GM18951 (cell line): ENCODE data around the gene SORCS2.

ENCODE experiments used
- POLR2A ChIP-seq: IDR thresholded peaks from 4 replicates; pipeline ENCODE4 v1.6.1; 2011; ENCODE audit warnings: mild to moderate bottlenecking; ENCODE audit not compliant: insufficient read length, insufficient read depth; ENCODE audit errors: extremely low read depth
- in situ Hi-C: fragments of 300-500 bp; cut with MboI; formaldehyde crosslinking; loops from one replicate; pipeline ENCODE4 v1.12.0; 2022; ENCODE audit warnings: low sequenced_read_pairs, mixed read lengths, inconsistent platforms; ENCODE audit not compliant: unreplicated experiment

Gene SORCS2

GRCh38 chr4:7217039-7217438, 24.7 kb downstream of the SORCS2 start:
- in situ Hi-C loops, result no loop called here
- no peak for TF ChIP-seq POLR2A

DNA sequence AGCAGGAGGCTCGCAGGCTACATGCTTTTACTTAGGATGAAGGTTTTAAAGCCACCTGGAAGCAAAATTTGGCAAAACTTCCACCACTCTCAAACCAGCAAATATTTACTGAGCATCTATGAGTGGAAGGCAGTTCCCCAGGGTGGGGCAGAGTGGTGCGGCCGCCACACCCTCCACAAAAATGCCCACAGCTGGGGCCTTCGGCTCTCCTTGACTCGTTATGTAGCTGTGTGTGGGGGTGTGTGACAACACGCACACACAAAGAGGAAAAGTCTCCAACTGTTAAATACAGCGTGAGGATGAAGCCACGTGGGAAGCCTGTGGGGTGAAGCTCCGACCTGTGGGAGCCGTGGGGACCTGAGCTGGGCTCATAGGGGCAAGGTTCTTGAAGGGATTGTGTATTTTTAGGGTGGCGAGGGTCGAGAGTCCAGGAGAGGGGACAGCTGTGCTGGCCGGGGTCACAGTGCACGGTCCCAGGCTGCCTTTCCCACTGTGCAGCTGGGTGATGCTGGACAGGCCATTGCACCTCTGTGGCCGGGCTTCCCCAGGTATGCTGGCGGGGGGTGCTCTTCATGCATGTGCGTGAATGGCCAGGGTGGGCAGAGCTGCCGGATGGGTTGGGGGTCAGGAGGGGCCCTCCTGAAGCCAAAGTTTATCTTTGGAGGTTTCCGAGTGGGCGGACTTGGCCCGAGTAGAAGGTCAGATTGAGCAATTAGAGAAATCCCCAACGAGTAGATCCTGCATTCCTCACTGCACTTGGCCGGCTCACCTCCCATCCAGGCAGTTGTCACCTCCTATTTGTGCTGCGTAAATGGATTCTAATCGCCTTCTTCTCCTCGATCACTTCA, 25.4 kb downstream of the SORCS2 start:
- TF ChIP-seq POLR2A, result no peak
- in situ Hi-C loops, result no loop called here

- in situ Hi-C loops, result no loop called here
Observed at GRCh38 chr4:7218686-7219085, 26.3 kb downstream of the SORCS2 start.

DNA sequence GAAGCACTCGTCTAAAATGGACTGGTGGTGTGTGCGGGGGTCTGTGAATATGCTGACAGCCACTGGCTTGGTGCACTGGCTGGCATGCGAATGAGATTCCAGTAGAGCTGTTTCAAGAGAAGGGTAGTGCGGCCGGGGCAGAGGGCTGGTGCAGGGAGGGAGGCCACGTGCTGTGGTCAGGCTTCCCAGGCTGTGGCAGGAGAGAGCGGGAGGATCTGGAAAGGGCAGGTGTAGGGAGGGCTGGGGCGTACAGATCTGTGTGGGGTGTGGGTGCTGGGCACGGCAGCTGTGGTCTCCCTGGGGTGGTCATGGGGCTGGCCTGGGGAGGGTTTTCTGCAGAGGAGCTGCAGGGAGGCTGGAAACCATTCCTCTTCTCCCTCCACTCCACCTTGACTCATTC, 30.2 kb downstream of the SORCS2 start:
- TF ChIP-seq POLR2A, result no peak
- in situ Hi-C loops, result no loop called here

More at GRCh38 chr4:7218686-7219085, 26.3 kb downstream of the SORCS2 start:
- TF ChIP-seq POLR2A, result no peak

GRCh38 chr4:7223541-7223940, 31.2 kb downstream of the SORCS2 start:
- no peak for TF ChIP-seq POLR2A
- in situ Hi-C loops, result no loop called here

DNA sequence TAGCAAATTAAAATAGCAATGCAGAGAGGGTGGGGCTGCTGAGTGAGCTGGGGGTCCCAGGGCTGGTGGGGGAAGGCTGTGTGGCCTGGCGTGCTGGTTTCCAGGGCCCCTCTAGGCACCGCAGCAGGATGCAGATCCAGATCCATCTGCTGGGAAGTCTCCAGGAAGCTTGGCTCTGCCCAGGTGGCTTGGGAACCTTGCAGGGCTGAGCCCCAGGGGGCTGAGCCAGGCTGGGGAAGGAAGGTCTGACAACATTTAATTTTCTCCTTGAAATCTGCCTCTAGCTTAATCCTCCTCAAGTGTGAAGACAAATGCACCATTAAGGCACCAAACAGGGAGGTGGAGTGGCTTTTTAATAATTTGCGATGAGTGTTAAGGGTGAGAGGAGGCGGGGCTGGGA, 31.7 kb downstream of the SORCS2 start:
- TF ChIP-seq POLR2A, result no peak
- in situ Hi-C loops, result no loop called here

DNA sequence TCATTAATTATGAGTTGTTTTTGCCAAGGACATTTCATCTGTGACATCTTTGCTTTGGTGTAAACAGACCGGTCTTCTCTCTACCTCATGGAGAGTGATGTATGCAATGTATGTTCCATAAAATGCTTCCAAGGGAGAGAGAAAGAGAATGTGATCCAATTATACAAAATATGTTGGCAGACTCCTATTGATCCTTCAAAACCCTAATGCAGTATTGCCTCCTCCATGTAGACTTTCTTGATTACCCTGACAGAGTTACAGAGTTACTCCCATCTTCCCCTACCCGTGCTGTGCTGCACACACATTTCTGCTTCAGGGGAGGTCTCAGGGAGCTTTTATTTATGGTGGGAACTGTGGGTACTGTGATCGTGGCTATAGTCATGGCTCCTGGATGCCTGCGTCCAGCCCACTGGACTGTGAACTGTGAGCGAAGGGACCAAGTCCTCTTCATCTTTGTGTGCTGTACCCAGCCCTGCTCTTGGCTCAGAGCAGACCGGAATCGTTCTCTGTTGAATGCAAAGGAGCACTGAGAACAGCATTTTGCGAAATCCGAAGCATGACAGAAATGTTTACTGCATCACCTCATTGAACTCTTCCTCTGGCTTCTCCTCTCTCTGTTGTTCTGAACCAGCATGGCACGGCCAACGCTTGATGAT, 32.7 kb downstream of the SORCS2 start:
- in situ Hi-C loops, result no loop called here
- TF ChIP-seq POLR2A, result no peak

GRCh38 chr4:7226439-7226838, 34.1 kb downstream of the SORCS2 start:
- in situ Hi-C loops, result no loop called here
- TF ChIP-seq POLR2A, result no peak

DNA sequence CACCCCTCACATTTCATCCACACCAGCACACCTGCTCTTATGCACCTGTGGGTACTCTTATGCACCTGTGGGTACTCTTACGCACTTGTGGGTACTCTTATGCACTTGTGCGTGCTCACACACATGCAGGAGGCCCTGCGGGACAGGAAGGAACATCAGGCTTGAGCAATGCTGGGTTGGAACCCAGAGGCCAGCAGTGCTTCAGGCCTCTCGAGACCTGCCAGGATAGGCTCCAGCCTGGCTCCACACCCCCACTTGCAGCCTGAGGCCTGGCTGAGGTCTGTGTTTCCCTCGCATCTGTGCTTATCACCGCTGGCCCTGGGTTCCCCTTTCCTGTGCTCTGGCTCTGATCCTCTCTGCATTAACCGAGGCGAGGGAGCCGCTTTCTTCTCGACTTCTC, 34.7 kb downstream of the SORCS2 start:
- no peak for TF ChIP-seq POLR2A
- in situ Hi-C loops, result no loop called here

- no peak for TF ChIP-seq POLR2A
- in situ Hi-C loops, result no loop called here
Observed at GRCh38 chr4:7228734-7229133, 36.4 kb downstream of the SORCS2 start.

- in situ Hi-C loops, result no loop called here
- TF ChIP-seq POLR2A, result no peak
Observed at GRCh38 chr4:7232061-7232650, 39.8 kb downstream of the SORCS2 start.

GRCh38 chr4:7233006-7233580, 40.8 kb downstream of the SORCS2 start:
- no peak for TF ChIP-seq POLR2A
- in situ Hi-C loops, result no loop called here

DNA sequence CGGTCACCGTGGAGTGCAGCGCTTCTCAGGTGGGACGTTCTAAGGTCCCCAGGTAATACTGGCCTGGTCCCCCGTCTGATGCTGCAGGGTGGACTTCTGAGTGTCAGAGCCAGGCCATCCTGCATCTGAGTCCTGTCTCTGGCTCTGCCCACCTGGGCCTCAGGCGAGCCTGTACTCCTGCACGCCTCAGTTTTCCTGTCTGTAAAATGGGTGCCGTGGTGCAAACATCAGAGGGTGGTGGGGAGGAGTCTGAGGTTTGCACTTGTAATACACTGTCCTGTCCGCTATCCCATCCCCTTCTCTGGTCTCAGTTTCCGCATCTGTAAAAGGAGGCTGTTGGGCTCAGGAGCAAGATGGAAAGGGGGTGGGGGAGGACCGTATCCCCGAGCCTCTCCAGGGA, 41.3 kb downstream of the SORCS2 start:
- in situ Hi-C loops, result no loop called here
- TF ChIP-seq POLR2A, result no peak
